Dendritic cell treated with granulocyte-macrophage colony-stimulating factor and Interleukin-4, amounts not matched to agents 40 ng/mL and 50 ng/mL, for 4 days (primary cell): ENCODE measurements around the gene RGS21.

Experiments
- H3K27ac Mint-ChIP-seq: one replicate; pipeline ENCODE4 v1.8.0; 2022; ENCODE audit warnings: mild to moderate bottlenecking, mixed read lengths
- H3K27me3 Mint-ChIP-seq: one replicate; pipeline ENCODE4 v1.8.0; 2022; ENCODE audit warnings: mild to moderate bottlenecking, mixed read lengths
- H3K36me3 Mint-ChIP-seq: one replicate; pipeline ENCODE4 v1.8.0; 2022; ENCODE audit warnings: low read depth, mixed read lengths
- H3K4me1 Mint-ChIP-seq: one replicate; pipeline ENCODE4 v1.8.0; 2022; ENCODE audit warnings: low read depth, mixed read lengths
- H3K4me3 Mint-ChIP-seq: one replicate; pipeline ENCODE4 v1.8.0; 2022; ENCODE audit warnings: mild to moderate bottlenecking, moderate library complexity, mixed read lengths
- H3K9me3 Mint-ChIP-seq: one replicate; pipeline ENCODE4 v1.8.0; 2022; ENCODE audit warnings: mixed read lengths
- intact Hi-C: fragments of 100-400 bp; cut with micrococcal nuclease; formaldehyde crosslinking; loops from one replicate; pipeline ENCODE4 v1.15.0; 2022

RGS21 gene

DNA sequence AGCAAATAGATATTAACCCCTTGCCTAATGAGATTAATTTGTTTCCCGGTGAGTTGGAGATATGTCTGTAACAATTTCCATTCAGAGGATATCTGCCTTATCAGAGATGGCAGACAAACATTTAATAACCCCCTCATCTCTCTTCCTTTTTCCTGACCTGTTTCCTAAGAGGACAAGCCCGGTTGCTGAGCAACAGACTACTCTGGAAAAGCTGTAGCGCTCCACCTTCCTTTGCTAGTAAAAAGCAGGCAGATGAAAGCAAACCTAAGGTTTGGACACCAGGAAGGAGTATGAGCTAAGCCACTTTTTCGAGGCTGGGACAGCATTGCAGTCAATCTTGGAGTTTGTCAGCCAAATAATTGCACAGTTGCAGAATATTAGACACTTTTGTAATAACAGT is 82.4 kb downstream of the RGS21 start:
- Mint-ChIP-seq H3K27me3 (no peaks in the 10 kb centered on the region), H3K4me3 (no peak overlapping the region), H3K36me3 (no peaks in the 10 kb centered on the region), H3K4me1 (no peaks in the 10 kb centered on the region), H3K27ac (no peak overlapping the region), H3K9me3 (no peaks in the 10 kb centered on the region)
- intact Hi-C loops = no loop called here

DNA sequence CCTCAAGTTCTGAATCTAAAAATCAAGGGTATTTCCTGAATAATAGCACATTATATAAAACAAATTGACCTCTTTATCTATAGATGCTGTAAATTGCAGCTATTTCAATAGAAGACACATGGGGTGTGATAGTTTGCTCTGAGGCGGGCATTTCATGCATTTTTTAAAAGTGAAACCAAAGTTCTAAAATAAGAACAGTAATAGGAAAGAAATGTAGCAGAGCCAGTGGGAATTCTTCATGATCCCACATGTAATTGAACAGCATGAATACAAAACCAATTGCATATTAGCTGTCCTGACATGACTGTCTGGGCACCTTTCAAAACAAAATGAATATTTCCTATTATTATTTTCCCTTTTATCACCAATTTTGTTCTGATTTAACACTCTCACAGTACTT is 85.0 kb downstream of the RGS21 start:
- intact Hi-C loops = no loop called here
- H3K4me1 Mint-ChIP-seq = no peaks in the 10 kb centered on the region
- no peaks in the 10 kb centered on the region for H3K36me3 Mint-ChIP-seq
- H3K27ac Mint-ChIP-seq = no peak overlapping the region
- no peaks in the 10 kb centered on the region for H3K9me3 Mint-ChIP-seq
- no peak overlapping the region for H3K4me3 Mint-ChIP-seq
- H3K27me3 Mint-ChIP-seq = no peaks in the 10 kb centered on the region

- Mint-ChIP-seq H3K27ac (no peak overlapping the region), H3K4me1 (no peaks in the 10 kb centered on the region), H3K9me3 (no peaks in the 10 kb centered on the region), H3K4me3 (no peak overlapping the region), H3K36me3 (no peaks in the 10 kb centered on the region), H3K27me3 (no peaks in the 10 kb centered on the region)
- intact Hi-C loops = no loop called here
Measured at GRCh38 chr1:192402571-192402970, 85.8 kb downstream of the RGS21 start.

- Mint-ChIP-seq H3K27ac (no peak overlapping the region), H3K4me3 (no peak overlapping the region), H3K27me3 (no peaks in the 10 kb centered on the region), H3K36me3 (no peaks in the 10 kb centered on the region), H3K4me1 (no peaks in the 10 kb centered on the region), H3K9me3 (no peaks in the 10 kb centered on the region)
- intact Hi-C loops = no loop called here
Measured at GRCh38 chr1:192407206-192407605, 90.4 kb downstream of the RGS21 start.
